Upper lobe of left lung (tissue), 4 donors: ENCODE results near the gene SFXN2.
A peak's percentile ranks its signal among the peaks of the same experiment; 100 is the strongest.

Experiments used
- POLR2A ChIP-seq, 4 donors: fragments of 450-650 bp; IDR thresholded peaks; one replicate each; pipeline ENCODE4 v1.5.1; 2016 to 2017; ENCODE audit warnings: antibody characterized with exemption in 4 of 4, mild to moderate bottlenecking in 2 of 4
- POLR2AphosphoS5 ChIP-seq, 2 donors: sonication (generic); formaldehyde crosslinking; IDR thresholded peaks; one replicate each; pipeline ENCODE4 v1.5.1; 2017; ENCODE audit warnings: antibody characterized with exemption in 2 of 2

GRCh38 chr10:102714621-102715455 is at the start of gene SFXN2:
- TF ChIP-seq POLR2AphosphoS5 (IDR thresholded peaks at IDR 0.05) (no peak), POLR2A (IDR thresholded peaks at IDR 0.05) (peak in 2 of 4 donors; percentile 34 to 49)
